MG63 (cell line): ENCODE measurements around the gene PPP1R26. TPM values are rescaled to one million over a fixed set of nuclear protein-coding genes. Genes with fewer than 3 reads are reported as not detected.

ENCODE experiments used
- DNase-seq: peaks from one replicate; pipeline ENCODE4 v3.0.0-alpha.2; 2020
- H3K27me3 ChIP-seq: fragments of 250-450 bp; sonication (Bioruptor Pico); 2 replicates; pipeline ENCODE4 v1.5.1; 2020; ENCODE audit warnings: mild to moderate bottlenecking, moderate library complexity
- H3K36me3 ChIP-seq: fragments of 250-450 bp; sonication (Bioruptor Pico); 2 replicates; pipeline ENCODE4 v1.5.1; 2020; ENCODE audit warnings: mild to moderate bottlenecking, moderate library complexity
- H3K4me3 ChIP-seq: fragments of 250-450 bp; sonication (Bioruptor Pico); 2 replicates; pipeline ENCODE4 v1.5.1; 2020; ENCODE audit warnings: mild to moderate bottlenecking, moderate library complexity
- H3K9me3 ChIP-seq: fragments of 250-450 bp; sonication (Bioruptor Pico); 2 replicates; pipeline ENCODE4 v1.5.1; 2020; ENCODE audit warnings: mild to moderate bottlenecking, moderate library complexity
- total RNA-seq: library from RNA; depleted of rRNA; stranded (reverse); fragments of >200 nt; shearing (Covaris generic); gene quantifications from 2 replicates; pipeline ENCODE4 v1.2.3, GENCODE V29; 2014; ENCODE audit warnings: low replicate concordance

Gene PPP1R26
- total RNA-seq, 1 experiment from 2014 or later: 20.3 TPM

- Histone ChIP-seq H3K27me3 (no peaks in the 10 kb centered on the region), H3K4me3 (no peak overlapping the region), H3K36me3 (peaks cover 13% of the 10 kb centered on the region), H3K9me3 (no peaks in the 10 kb centered on the region)
- DNase-seq: no peak
These were observed 2.6 kb downstream of the PPP1R26 start for GRCh38 chr9:135482015-135482754.

- no peak for DNase-seq
- Histone ChIP-seq H3K9me3 (no peaks in the 10 kb centered on the region), H3K36me3 (peaks cover 16% of the 10 kb centered on the region), H3K27me3 (no peaks in the 10 kb centered on the region), H3K4me3 (no peak overlapping the region)
These were observed 5.1 kb downstream of the PPP1R26 start for GRCh38 chr9:135484460-135485277.

- H3K4me3 ChIP-seq: no peak overlapping the region
- H3K27me3 ChIP-seq: no peaks in the 10 kb centered on the region
- DNase-seq: no peak
- H3K36me3 ChIP-seq: peaks cover 16% of the 10 kb centered on the region
- no peaks in the 10 kb centered on the region for H3K9me3 ChIP-seq
These were observed 5.8 kb downstream of the PPP1R26 start for GRCh38 chr9:135485385-135485784.

GRCh38 chr9:135485832-135486231 lies 6.2 kb downstream of the PPP1R26 start:
- no peaks in the 10 kb centered on the region for H3K27me3 ChIP-seq
- H3K36me3 ChIP-seq: peaks cover 16% of the 10 kb centered on the region
- no peaks in the 10 kb centered on the region for H3K9me3 ChIP-seq
- H3K4me3 ChIP-seq: no peak overlapping the region
- DNase-seq: no peak

GRCh38 chr9:135486267-135487065 lies 6.9 kb downstream of the PPP1R26 start:
- H3K36me3 ChIP-seq: peaks cover 16% of the 10 kb centered on the region
- no peaks in the 10 kb centered on the region for H3K27me3 ChIP-seq
- H3K9me3 ChIP-seq: no peaks in the 10 kb centered on the region
- no peak overlapping the region for H3K4me3 ChIP-seq
- no peak for DNase-seq

GRCh38 chr9:135487281-135488012 lies 7.9 kb downstream of the PPP1R26 start:
- H3K9me3 ChIP-seq: no peaks in the 10 kb centered on the region
- no peak overlapping the region for H3K4me3 ChIP-seq
- DNase-seq: no peak
- peaks cover 16% of the 10 kb centered on the region for H3K36me3 ChIP-seq
- H3K27me3 ChIP-seq: no peaks in the 10 kb centered on the region

- H3K4me3 ChIP-seq: no peak overlapping the region
- no peak for DNase-seq
- peaks cover 16% of the 10 kb centered on the region for H3K36me3 ChIP-seq
- no peaks in the 10 kb centered on the region for H3K27me3 ChIP-seq
- no peaks in the 10 kb centered on the region for H3K9me3 ChIP-seq
These were observed 8.4 kb downstream of the PPP1R26 start for GRCh38 chr9:135488013-135488330.

GRCh38 chr9:135488527-135488926 lies 8.9 kb downstream of the PPP1R26 start:
- Histone ChIP-seq H3K36me3 (peaks cover 11% of the 10 kb centered on the region), H3K4me3 (no peak overlapping the region), H3K27me3 (no peaks in the 10 kb centered on the region), H3K9me3 (no peaks in the 10 kb centered on the region)
- no peak for DNase-seq

- no peak for DNase-seq
- no peaks in the 10 kb centered on the region for H3K27me3 ChIP-seq
- no peaks in the 10 kb centered on the region for H3K9me3 ChIP-seq
These were observed 9.8 kb downstream of the PPP1R26 start for GRCh38 chr9:135489188-135489906.

GRCh38 chr9:135490166-135490870 lies 10.7 kb downstream of the PPP1R26 start:
- DNase-seq: no peak
- Histone ChIP-seq H3K36me3 (peaks cover 2% of the 10 kb centered on the region; the same call in 1 of the 2 replicates), H3K9me3 (no peaks in the 10 kb centered on the region), H3K4me3 (no peak overlapping the region), H3K27me3 (no peaks in the 10 kb centered on the region)

More at GRCh38 chr9:135489188-135489906, 9.8 kb downstream of the PPP1R26 start:
- Histone ChIP-seq H3K36me3 (peaks cover 5% of the 10 kb centered on the region), H3K4me3 (no peak overlapping the region)

- no peak overlapping the region for H3K4me3 ChIP-seq
- no peaks in the 10 kb centered on the region for H3K9me3 ChIP-seq
- peaks cover 2% of the 10 kb centered on the region; the same call in 1 of the 2 replicates for H3K36me3 ChIP-seq
- H3K27me3 ChIP-seq: no peaks in the 10 kb centered on the region
- DNase-seq: no peak
These were observed 11.4 kb downstream of the PPP1R26 start for GRCh38 chr9:135490980-135491464.

GRCh38 chr9:135491764-135492163 lies 12.2 kb downstream of the PPP1R26 start:
- Histone ChIP-seq H3K36me3 (peaks cover 2% of the 10 kb centered on the region; the same call in 1 of the 2 replicates), H3K9me3 (no peaks in the 10 kb centered on the region), H3K4me3 (no peak overlapping the region), H3K27me3 (no peaks in the 10 kb centered on the region)
- DNase-seq: no peak

- no peaks in the 10 kb centered on the region for H3K27me3 ChIP-seq
- no peak overlapping the region for H3K4me3 ChIP-seq
- no peak for DNase-seq
- H3K36me3 ChIP-seq: peaks cover 2% of the 10 kb centered on the region; the same call in 1 of the 2 replicates
- H3K9me3 ChIP-seq: no peaks in the 10 kb centered on the region
These were observed 13.5 kb downstream of the PPP1R26 start for GRCh38 chr9:135492886-135493669.

GRCh38 chr9:135494791-135495559 lies 15.4 kb downstream of the PPP1R26 start:
- no peaks in the 10 kb centered on the region for H3K36me3 ChIP-seq
- no peak for DNase-seq
- H3K4me3 ChIP-seq: no peak overlapping the region
- H3K9me3 ChIP-seq: no peaks in the 10 kb centered on the region
- H3K27me3 ChIP-seq: no peaks in the 10 kb centered on the region
